Spleen (tissue), 11 donors: ENCODE measurements around the gene CFL1. TPM values are rescaled to one million over a fixed set of nuclear protein-coding genes. Genes with fewer than 3 reads are reported as not detected.

Source experiments
- DNase-seq: peaks from one replicate; pipeline ENCODE4 v3.0.0-alpha.2; 2020
- H3K27ac ChIP-seq, 8 donors: fragments of 200-600 bp; sonication (generic) in 7 of 8; 1 replicate in 4 of 8; 2 replicates in 4 of 8; pipeline versions ENCODE4 v1.5.0 to v1.8.0; 2016 to 2021; ENCODE audit warnings: inconsistent platforms in 4 of 8, mild to moderate bottlenecking in 4 of 8, moderate library complexity in 1 of 8
- H3K27me3 ChIP-seq, 7 donors: fragments of 200-600 bp; sonication (generic) in 6 of 7; replicated peaks in 1 of 7; 1 replicate in 4 of 7; 2 replicates in 3 of 7; pipeline versions ENCODE4 v1.5.0 to v1.8.0; 2016 to 2021; ENCODE audit warnings: inconsistent platforms in 3 of 7, mild to moderate bottlenecking in 1 of 7
- H3K36me3 ChIP-seq, 6 donors: fragments of 200-600 bp; sonication (generic) in 5 of 6; 1 replicate in 4 of 6; 2 replicates in 2 of 6; pipeline versions ENCODE4 v1.5.0 to v1.8.0; 2016 to 2021; ENCODE audit warnings: inconsistent platforms in 2 of 6
- H3K4me1 ChIP-seq, 6 donors: fragments of 200-600 bp; sonication (generic) in 5 of 6; 1 replicate in 3 of 6; 2 replicates in 3 of 6; pipeline versions ENCODE4 v1.5.0 to v1.8.0; 2016 to 2021; ENCODE audit warnings: inconsistent platforms in 3 of 6
- H3K4me3 ChIP-seq, 8 donors: fragments of 200-600 bp; sonication (generic) in 7 of 8; 1 replicate in 4 of 8; 2 replicates in 4 of 8; pipeline versions ENCODE4 v1.5.0 to v1.8.0; 2016 to 2021; ENCODE audit warnings: inconsistent platforms in 4 of 8, mild to moderate bottlenecking in 4 of 8, moderate library complexity in 2 of 8
- H3K9me3 ChIP-seq, 8 donors: fragments of 200-600 bp; sonication (generic) in 7 of 8; 1 replicate in 4 of 8; 2 replicates in 4 of 8; pipeline versions ENCODE4 v1.5.0 to v1.8.0; 2016 to 2021; ENCODE audit warnings: inconsistent platforms in 4 of 8
- CTCF ChIP-seq, 11 experiments: fragments of 200-600 bp in 7 of 11; fragments of 450-650 bp in 4 of 11; sonication (generic) in 4 of 11; IDR thresholded peaks in 8 of 11; conservative IDR thresholded peaks in 3 of 11; 1 replicate in 7 of 11; 2 replicates in 4 of 11; pipeline versions ENCODE4 v1.4.0 to v1.8.0; 2016 to 2021; ENCODE audit warnings: antibody characterized with exemption in 11 of 11, inconsistent platforms in 4 of 11, mild to moderate bottlenecking in 1 of 11
- POLR2A ChIP-seq, 3 donors: fragments of 450-650 bp; IDR thresholded peaks; one replicate each; pipeline ENCODE4 v1.5.1; 2017; ENCODE audit warnings: antibody characterized with exemption in 3 of 3, mild to moderate bottlenecking in 1 of 3
- POLR2AphosphoS5 ChIP-seq, 3 donors: sonication (generic); formaldehyde crosslinking; IDR thresholded peaks; one replicate each; pipeline ENCODE4 v1.5.1; 2017; ENCODE audit warnings: antibody characterized with exemption in 3 of 3
- WGBS, 5 donors: extraction: QIAGEN DNeasy Blood & Tissue Kit in 3 of 5; methylation state at CpG; one replicate each; pipeline versions ENCODE4 v1.1.5 to v1.1.7; 2013 to 2018; 5-methylcytosine and 5-hydroxymethylcytosine counted together
- intact Hi-C: fragments of 100-400 bp; cut with DNase I; formaldehyde crosslinking; loops from one replicate; pipeline ENCODE4 v1.15.0; 2023; ENCODE audit warnings: low total_unique reads
- polyA plus RNA-seq, 3 donors: library from polyadenylated mRNA; stranded (reverse); fragments of 200-250 nt; gene quantifications; one replicate each; pipeline ENCODE4 v1.2.1, GENCODE V29; 2013
- total RNA-seq, 7 donors: library from RNA; depleted of rRNA in 3 of 7; stranded (reverse); fragments of >200 nt in 3 of 7; fragmentation: NEBNext Ultra II Directional in 4 of 7; extraction: Animal tissue kit (Norgen Biotek cat#: 25700) in 4 of 7; gene quantifications; one replicate each; pipeline versions ENCODE4 v1.1.0 to v1.2.1, GENCODE V29; 2016 to 2021
- donor health status: healthy with polysubstance abuse.
- donor health status: DM: no; HTN: no; CAD: no; lungs with moderate emphysema.
- donor health status: DM: no; HTN: no; CAD: no.
- donor health status: Bipolar disorder and iron deficiency.
- donor health status: healthy.
- donor health status: DM: no; HTN: no; CAD: no.
- donor health status: DM: yes; HTN: yes; CAD: no.

The CFL1 gene
- total and polyA plus RNA-seq, 10 donors: 562 to 1,219 (median 865) TPM

- WGBS, 5 donors: 76 to 96% (median 83%) methylated on average over 4 to 5 of the region's 5 CpGs
- peak; percentile 76 for DNase-seq
Observed at GRCh38 chr11:65862191-65862735, 4.3 kb upstream of the CFL1 start.

GRCh38 chr11:65861533-65862183 is 3.7 kb upstream of the CFL1 start:
- peaks cover 5 to 52% (median 49%) of the 10 kb centered on the region in 6 donors for H3K36me3 ChIP-seq
- intact Hi-C loops: no loop called here
- no peaks in the 10 kb centered on the region for H3K9me3 ChIP-seq
- H3K4me3 ChIP-seq: peak overlapping the region; percentile 86 to 100 (median 99)
- no peaks in the 10 kb centered on the region for H3K27me3 ChIP-seq
- peak overlapping the region in 6 of 8 donors; percentile 20 to 99 (median 98) for H3K27ac ChIP-seq
- H3K4me1 ChIP-seq: peaks cover 15 to 60% (median 47%) of the 10 kb centered on the region in 6 donors
- DNase-seq: peak; percentile 80
- WGBS, 5 donors: 76 to 95% (median 91%) methylated on average over 5 to 13 of the region's 13 CpGs
- TF ChIP-seq POLR2AphosphoS5 (IDR thresholded peaks at IDR 0.05): no peak
- no peak for TF ChIP-seq CTCF (IDR thresholded peaks at IDR 0.05 in 8 of 11, conservative IDR thresholded peaks at IDR 0.05 in 3 of 11)
- TF ChIP-seq POLR2A (IDR thresholded peaks at IDR 0.05): no peak

More at GRCh38 chr11:65862191-65862735, 4.3 kb upstream of the CFL1 start:
- peaks cover 5 to 58% (median 55%) of the 10 kb centered on the region in 6 donors for H3K36me3 ChIP-seq
- H3K9me3 ChIP-seq: no peaks in the 10 kb centered on the region
- intact Hi-C loops: no loop called here
- H3K4me3 ChIP-seq: peak overlapping the region in 1 of 8 donors; percentile 99
- peak overlapping the region in 4 of 8 donors; percentile 20 to 99 (median 96) for H3K27ac ChIP-seq
- H3K4me1 ChIP-seq: peaks cover 15 to 64% (median 47%) of the 10 kb centered on the region in 6 donors
- TF ChIP-seq POLR2AphosphoS5 (IDR thresholded peaks at IDR 0.05): no peak
- TF ChIP-seq POLR2A (IDR thresholded peaks at IDR 0.05): no peak
- no peak for TF ChIP-seq CTCF (IDR thresholded peaks at IDR 0.05 in 8 of 11, conservative IDR thresholded peaks at IDR 0.05 in 3 of 11)
- H3K27me3 ChIP-seq: no peaks in the 10 kb centered on the region

GRCh38 chr11:65861165-65861505 is 3.2 kb upstream of the CFL1 start:
- DNase-seq: no peak
- peaks cover 5 to 52% (median 46%) of the 10 kb centered on the region in 6 donors for H3K36me3 ChIP-seq
- H3K4me3 ChIP-seq: peak overlapping the region; percentile 86 to 100 (median 99)
- intact Hi-C loops: no loop called here
- no peaks in the 10 kb centered on the region for H3K27me3 ChIP-seq
- WGBS, 5 donors: 14 to 24% (median 16%) methylated on average over 11 to 14 of the region's 14 CpGs
- H3K27ac ChIP-seq: peak overlapping the region; percentile 93 to 99 (median 97)
- TF ChIP-seq POLR2AphosphoS5 (IDR thresholded peaks at IDR 0.05) (no peak), CTCF (IDR thresholded peaks at IDR 0.05 in 8 of 11, conservative IDR thresholded peaks at IDR 0.05 in 3 of 11) (no peak), POLR2A (IDR thresholded peaks at IDR 0.05) (no peak)
- no peaks in the 10 kb centered on the region for H3K9me3 ChIP-seq
- H3K4me1 ChIP-seq: peaks cover 20 to 64% (median 52%) of the 10 kb centered on the region in 6 donors
